Stimulated activated CD8-positive, alpha-beta memory T cell treated with anti-CD3 and anti-CD28 coated beads, Interleukin-12 subunit alpha, Interleukin-12 subunit beta, amount 100 ng/mL, for 24 hours (primary cell): ENCODE results near the gene ARRDC2.
"Not testable (repeated sequence)": the region's sequence is repeated elsewhere in the genome, so short reads cannot be mapped to it uniquely, and the experiment has no call there.

Experiments
- DNase-seq: peaks from one replicate; pipeline ENCODE4 v3.0.0-alpha.2; 2020; ENCODE audit errors: extremely low read depth

ARRDC2 gene

DNA sequence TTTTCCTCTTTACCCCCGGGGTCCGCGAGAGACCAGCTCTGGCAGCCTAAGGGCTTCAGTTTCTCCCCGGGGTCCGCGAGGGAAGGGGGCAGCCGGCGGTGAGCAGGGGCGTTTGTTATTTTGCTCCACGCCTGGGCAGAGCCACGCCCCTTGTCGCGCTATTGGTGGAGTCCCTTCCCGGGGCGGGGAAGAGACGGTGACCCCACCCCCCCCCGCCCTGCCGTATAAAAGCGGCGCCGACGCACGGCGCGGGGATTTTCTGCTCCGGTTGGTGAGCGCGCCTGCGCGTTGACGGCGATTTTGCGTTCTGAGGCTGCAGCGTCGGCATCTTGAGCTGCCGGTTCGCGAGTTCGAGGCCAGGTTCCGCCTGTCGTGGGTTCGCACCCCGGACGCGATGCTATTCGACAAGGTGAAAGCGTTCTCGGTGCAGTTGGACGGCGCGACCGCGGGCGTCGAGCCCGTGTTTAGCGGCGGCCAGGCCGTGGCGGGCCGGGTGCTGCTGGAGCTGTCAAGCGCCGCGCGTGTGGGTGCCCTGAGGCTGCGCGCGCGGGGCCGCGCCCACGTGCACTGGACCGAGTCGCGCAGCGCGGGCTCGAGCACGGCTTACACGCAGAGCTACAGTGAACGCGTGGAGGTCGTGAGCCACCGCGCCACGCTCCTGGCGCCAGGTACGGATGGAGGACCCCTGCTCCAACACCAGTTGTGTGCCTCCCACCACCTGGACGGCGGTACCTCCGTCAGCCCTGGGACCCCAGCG lies at the start of gene ARRDC2:
Gene ARRDC2 (plus strand): TSS at position 254 of the 757 bp plus-strand sequence. CDS start 141 bp downstream, at position 395.
- peak; percentile 67 for DNase-seq

DNA sequence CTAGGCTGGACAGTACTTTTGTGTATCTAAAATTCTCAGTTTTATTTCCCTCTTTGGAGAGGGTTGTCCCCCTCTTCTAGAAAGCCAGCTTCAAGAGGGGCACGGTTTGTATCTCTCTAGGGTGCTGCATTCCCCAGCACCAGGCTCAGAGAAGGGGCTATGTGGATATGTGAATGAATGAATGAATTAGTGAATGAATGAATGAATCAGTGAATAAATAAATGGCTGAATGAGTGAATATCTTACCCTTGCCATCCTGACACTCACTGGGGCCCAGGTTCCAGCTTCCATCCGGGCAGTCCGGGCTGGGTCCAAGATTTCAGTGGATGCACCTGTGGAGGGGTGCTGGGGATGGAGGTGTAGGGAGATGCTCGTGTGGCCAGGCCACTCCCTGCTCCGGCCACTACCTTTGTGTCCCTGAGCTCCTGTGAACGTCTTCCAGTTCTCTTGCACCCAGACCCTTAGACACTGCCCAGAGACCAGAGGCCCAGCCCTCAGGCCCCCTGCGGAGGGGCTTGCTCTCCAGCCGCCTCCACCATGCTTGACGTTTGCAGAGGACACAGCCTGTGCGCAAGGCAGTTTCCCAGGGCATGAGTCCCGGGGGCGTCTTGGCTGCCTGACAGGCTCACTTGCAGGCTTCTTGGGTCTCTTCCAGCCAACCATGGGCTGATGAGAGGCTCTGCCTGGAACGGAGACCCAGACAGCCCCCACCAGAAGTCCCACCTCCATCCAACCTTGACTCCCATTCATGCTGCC lies 43.9 kb upstream of the ARRDC2 start:
- no peak for DNase-seq

DNA sequence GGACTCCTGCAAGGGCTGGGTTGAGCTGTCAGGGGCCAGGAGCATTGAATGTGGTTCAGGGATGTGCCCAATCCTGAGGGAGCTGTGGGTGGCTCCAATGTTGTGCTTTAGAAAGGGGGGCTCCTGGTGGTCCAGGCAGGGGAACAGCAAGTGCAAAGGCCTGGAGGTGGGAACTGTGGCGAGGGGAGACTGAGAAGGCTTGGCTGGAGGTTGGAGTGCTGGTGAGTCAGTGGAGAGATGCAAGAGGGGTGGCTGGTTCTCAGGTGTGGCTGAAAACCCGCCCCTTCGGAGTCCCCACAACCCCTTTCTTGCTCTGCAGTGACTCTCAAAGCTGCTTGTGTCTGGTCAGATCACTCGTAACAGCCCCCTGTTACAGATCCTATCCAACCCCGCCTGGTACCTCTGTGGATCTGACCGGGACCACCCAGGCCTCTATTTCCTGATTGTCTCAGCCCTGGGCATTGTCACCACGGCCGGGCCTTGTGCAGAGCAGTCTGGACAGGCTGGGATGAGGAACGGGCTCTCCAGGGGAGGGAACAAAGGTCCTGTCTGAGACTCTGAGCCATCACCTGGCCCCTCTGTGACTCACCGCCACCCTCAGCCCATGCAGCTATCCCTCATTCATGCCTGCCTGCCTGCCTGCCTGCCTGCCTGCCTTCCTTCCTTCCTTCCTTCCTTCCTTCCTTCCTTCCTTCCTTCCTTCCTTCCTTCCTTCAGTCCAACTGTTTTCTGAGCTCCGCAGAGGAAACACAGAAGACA lies 42.4 kb upstream of the ARRDC2 start:
- DNase-seq, result no peak

DNA sequence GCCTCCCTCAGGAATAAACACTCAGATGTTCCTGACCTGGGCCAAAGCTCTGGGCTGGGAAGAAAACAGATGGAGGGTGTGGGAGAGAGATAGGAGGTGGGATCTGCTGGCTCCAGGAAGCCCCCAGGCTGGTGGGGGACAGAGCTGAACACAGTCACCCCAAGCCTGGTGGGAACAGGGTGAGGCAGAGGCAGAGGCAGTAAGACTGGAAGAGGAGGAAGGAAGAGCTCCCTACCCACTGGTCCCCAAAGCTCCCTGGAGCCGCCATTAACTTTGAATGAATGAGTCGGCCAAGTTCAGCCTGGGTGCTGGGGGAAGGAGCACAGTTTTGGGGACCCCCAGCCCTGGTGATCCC lies 41.9 kb upstream of the ARRDC2 start:
- no peak for DNase-seq

DNA sequence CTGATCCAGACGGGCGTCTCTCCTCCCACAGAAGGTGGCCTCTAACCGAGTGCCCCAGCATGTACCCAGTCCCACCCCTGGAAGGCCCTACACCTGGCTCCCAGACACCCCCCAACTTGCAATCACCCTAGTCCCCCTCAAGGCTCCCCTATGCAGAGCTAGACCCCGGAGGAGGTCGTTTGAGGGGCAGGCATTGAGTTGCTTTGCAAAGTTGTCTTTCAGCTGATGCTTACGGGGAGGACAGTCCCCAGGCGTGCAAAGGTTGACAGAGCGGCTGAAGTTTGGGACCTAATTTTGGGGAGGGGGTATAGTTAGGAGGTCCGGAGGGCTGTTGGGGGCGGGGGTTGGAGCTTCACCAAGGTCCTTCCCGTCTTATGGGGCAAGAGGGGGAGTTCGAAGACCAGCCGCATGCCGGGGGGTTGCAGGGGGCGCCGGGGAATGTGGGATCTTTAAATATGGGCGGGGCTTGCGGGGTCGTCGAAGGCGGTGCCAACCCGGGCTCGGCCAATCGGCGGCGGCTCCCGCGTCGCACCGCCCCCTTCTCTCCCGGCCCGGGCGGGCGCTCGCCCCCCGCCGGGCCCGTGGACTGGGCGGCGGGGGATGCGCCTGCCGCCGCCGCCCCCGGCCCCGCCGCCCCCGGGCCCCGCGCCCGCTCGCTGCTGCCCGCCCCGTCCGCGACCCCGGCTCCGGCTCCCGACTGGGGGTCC lies 41.3 kb upstream of the ARRDC2 start, which contains the start of gene KCNN1:
Gene KCNN1 (plus strand): TSS at position 558 of the 707 bp plus-strand sequence. CDS start 6,782 bp downstream, outside the sequence.
- DNase-seq, result no peak

DNA sequence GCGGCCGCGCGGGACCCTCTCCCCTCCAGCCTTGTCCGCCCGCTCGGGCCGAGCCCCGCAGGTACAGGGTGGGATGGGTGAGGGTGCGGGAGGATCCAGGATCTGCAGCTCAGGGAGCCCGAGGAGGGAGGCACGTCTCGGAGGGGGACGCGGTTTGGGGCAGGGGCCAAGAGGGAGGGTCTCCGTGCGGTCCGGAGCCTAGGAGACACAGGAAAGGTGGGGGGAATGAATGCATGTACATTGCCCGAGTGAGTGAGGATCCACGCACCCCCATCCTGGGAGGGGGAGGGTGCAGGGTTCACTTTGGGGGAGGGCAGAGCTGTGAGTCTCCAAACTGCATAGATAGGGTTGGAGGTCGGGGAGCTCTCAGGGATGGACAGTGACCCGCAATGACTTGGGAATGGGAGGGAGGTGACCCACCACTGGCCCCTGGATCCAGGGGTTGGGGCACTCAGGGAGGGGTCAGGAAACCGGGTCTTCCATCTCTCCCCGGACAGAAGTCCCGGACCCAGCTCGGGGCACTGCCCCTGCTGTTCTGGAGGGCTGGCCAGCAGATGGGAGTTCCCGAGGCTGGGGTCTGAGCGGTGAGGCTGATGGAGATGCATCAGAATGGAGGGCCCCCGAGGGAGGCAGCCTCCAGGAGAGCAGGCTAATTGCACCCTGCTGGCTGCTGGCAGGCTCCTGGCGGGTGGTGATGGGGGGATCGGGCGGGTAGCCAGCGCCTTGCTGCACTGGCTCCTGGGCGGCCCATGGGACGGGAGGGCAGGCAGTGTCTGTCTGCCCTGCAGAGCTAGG lies 40.5 kb upstream of the ARRDC2 start:
- DNase-seq, result no peak

DNA sequence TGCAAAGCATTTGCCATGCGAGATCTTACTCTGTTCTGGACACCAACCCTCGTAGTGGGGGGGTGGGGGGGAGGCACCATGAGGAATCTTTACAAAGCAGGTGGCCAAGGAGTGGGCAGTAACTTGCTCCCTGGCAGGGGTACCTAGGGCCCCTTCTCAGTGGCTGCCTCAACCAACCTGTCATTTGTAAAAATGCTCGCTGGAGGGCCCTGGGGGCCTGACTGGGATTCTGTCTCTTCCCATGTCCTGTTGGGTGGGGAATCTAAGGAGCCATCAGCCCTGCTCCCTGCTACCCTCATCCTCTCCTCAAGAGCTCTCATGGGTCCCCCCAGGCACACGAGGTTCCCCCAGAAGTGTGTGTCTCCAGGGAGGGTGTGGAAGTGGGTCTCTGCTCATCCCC lies 39.6 kb upstream of the ARRDC2 start:
- no peak for DNase-seq

DNA sequence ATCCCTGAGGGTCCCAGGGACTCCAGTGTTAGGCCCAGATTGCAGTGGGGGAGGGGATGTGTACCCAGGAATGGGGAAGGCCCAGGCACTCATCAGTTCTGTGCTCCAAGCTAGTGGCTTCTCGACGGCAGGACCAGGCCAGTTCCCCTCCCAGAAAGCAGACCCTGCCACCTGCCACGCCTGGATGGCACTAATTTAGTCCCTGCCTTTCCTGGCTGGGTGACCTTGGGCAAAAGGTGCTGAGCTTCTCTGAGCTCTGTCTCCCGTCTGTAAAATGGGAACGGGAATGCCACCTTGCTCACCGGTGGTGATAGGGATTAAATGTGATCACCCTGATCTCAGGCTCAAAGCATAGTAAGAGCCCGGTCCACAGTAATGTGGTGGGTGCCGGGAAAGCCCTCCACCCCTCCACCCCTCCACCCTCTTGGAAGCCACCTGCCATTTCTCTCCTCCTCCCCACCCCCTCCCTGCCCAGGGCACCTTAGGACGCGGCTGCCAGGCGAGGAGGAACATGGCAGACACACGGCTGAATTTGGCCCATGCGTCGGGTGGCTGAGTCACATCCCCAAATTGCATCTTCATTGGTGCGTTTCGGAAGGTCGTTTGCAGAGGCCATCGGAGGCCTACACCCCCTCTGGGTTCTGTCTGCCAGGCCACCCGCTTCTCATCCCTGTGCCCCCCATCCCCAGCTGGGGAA lies 38.7 kb upstream of the ARRDC2 start:
- DNase-seq, result no peak

DNA sequence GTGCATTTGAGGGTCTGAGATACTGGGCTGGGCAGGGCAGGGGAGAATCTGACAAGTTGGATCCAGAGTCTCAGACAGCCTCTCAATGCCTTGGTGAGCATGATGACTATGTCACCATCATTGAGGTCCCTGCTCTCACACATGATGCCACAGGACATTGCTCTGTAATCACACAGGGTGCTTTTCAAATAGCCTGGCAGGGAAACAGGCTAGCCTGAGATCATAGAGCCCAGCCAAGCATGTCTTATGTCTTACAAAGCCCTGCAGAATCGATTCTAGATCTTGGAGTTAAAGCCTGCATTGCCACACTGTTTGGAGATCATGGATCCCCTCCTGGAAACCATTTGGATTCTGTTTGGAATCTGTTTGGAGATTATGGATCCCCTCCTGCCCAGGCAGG lies 35.7 kb upstream of the ARRDC2 start:
- no peak for DNase-seq

DNA sequence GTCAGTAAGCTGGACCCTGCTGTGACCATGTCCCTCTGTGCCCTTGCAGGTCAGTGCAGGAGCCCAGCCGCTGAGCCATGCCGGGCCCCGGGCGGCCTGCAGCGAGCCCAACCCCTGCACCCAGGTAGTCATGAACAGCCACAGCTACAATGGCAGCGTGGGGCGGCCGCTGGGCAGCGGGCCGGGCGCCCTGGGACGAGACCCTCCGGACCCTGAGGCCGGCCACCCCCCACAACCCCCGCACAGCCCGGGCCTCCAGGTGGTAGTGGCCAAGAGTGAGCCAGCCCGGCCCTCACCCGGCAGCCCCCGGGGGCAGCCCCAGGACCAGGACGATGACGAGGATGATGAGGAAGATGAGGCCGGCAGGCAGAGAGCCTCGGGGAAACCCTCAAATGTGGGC lies 34.2 kb upstream of the ARRDC2 start:
- DNase-seq, result no peak

DNA sequence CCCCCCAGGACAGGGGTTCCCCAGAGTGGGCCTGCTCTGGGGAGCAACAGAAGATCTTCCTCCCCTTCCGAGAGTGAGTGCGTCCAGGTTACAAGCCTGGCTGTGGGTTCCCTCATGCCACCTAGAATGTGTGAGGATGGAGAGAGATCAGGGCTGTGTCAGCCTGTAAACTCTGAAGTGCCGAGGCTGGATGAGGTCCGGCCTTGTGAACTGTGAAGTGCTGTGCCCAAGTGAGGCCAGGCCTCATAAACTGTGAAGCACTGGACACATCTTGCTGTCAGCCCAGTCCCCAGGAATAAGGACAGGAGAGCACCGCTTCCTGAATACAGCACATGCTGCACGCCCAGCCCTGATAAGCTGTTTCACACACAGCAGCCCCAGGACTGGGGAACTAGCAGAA lies 33.4 kb upstream of the ARRDC2 start:
- no peak for DNase-seq

DNA sequence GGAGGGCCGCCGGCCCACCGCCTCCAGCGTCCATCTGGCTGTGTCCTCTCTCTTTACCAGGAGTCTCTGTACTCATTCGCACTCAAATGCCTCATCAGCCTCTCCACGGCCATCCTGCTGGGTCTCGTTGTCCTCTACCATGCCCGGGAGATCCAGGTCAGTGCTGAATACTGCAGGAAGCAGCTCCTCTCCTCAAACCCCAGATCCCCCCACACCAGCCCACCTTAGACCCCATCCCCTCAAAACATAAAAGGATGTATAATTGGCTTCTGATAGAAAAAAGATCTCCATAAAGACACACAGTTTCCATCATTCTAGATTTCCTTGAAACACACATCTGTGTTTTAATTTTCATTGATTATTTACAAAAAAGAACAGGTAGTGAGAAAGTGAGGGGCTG lies 32.9 kb upstream of the ARRDC2 start:
- no peak for DNase-seq

DNA sequence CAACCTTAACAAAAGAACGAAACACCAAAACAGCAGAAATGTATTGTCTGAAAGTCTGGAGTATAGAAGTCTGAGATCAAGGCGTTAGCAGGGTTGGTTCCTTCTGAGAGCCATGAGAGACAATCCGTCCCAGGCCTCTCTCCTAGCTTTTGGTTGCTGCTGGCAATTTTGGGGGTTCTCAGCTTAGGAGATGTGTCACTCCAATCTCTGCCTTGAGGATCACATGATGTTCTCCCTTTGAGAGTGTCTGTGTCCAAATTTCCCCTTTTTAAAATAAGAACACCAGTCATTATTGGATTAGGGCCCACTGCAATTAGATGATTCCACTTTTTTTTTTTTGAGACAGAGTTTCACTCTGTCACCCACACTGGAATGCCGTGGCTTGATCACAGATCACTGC lies 30.9 kb upstream of the ARRDC2 start:
- DNase-seq, result no peak

DNA sequence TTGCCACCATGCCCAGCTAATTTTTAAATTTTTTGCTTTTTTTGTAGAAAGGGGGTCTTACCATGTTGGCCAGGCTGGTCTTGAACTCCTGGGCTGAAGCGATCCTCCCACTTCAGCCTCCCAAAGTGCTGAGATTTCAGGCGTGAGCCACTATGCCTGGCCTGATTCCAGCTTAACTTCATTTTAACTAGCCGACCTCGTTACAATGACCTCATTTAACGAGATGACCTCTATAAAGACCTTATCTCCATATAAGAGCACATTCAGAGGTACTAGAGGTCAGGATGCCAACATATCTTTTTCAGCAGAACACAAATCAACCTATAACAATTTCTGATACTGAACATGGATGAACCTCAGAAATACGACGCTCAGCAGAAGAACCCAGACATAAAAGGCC lies 30.5 kb upstream of the ARRDC2 start:
- no peak for DNase-seq

DNA sequence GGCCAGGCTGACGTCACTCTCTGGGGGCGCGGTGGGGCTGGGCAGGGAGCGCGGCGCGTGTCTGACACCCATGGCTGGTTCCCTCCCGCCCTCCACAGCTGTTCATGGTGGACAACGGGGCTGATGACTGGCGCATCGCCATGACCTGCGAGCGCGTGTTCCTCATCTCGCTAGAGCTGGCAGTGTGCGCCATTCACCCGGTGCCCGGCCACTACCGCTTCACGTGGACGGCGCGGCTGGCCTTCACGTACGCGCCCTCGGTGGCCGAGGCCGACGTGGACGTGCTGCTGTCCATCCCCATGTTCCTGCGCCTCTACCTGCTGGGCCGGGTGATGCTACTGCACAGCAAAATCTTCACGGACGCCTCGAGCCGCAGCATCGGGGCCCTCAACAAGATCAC lies 26.4 kb upstream of the ARRDC2 start:
- no peak for DNase-seq

DNA sequence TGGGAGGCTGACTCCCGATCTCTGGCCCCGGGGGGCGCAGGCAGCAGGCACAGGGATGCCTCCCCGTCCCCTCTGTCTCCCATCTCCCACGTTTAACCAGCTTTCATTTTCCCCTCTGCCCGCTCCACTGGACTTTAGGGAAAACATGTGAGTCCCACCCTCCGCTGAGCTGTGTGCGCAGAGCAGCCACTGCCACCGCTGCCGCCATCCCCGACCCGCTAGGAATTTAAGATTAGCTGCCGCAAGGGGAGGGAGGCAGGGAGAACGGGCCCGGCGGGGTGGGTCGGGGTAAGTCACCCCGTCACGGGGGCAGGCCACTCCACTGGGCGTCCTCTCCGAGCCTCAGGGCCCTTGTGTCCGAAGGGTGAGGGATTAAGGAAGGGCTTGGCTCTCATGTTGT lies 25.5 kb upstream of the ARRDC2 start:
- DNase-seq, result no peak

DNA sequence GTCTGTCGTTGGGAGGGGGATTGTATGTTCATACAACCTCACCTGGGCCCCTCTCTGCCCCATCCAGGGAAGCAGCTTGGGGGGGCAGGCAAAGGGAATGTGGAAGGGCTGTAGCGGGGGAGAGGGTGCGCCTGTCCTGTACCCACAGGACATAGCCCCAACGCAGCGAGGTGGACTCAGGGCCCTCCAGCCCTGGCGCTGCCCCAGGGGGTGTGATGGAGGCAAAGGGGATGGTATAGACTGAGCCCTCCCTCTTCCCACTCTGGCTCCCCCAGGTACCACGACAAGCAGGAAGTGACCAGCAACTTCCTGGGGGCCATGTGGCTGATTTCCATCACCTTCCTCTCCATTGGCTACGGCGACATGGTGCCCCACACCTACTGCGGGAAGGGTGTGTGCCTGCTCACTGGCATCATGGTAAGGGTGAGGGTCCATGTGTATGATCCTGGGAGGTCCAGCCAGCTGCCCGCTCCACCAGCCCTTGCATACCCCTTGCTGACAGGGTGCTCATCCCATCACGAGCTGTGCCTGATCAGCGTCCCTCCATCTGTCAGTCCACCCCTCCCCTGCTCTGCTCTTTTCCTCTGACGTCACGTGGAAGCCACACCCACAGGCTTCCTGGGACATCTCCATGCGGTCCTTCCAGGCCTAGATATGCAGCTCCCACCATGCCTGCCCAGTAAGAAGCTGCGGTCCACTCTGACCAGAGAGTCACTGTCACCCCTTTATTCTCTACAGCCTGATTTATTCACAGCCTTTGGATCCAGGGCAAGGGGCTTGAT lies 22.7 kb upstream of the ARRDC2 start:
- no peak for DNase-seq

DNA sequence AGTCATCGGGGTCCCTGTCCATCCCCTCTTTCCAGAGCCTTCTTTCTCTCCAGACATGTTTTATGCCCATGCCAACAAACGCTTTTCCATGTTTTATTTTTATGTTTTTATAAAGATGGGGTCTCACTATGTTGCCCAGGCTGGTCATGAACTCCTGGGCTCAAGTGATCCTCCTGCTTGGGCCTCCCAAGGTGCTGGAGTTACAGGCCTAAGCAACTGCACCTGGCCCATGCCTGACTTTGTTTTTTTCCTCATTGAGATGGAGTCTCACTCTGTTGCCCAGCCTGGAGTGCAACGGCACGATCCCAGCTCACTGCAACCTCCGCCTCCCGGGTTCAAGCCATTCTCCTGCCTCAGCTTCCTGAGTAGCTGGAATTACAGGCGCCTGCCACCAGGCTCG lies 21.4 kb upstream of the ARRDC2 start:
- DNase-seq, result not testable (repeated sequence)

DNA sequence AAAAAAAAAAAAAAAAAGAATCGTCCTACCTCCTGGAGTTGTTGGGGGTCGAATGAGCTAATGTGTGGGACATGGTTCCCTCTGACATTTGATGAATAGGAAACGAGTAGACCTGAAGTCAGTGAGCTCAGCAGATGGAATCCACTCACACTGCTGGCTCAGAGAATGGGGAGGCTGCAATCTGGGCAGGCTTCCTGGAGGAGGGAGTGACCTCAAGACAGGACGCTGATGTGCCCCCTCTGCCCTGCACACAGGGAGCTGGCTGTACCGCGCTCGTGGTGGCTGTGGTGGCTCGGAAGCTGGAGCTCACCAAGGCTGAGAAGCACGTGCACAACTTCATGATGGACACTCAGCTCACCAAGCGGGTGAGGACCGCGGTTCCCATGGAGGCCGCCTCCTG lies 19.8 kb upstream of the ARRDC2 start:
- DNase-seq, result no peak
